ENCODE measurements around the gene CACFD1. TPM values are rescaled to one million over a fixed set of nuclear protein-coding genes. Genes with fewer than 3 reads are reported as not detected.

The CACFD1 gene
- polyA plus RNA-seq, 3 donors = 5.0 to 6.7 (median 5.1) TPM

DNA sequence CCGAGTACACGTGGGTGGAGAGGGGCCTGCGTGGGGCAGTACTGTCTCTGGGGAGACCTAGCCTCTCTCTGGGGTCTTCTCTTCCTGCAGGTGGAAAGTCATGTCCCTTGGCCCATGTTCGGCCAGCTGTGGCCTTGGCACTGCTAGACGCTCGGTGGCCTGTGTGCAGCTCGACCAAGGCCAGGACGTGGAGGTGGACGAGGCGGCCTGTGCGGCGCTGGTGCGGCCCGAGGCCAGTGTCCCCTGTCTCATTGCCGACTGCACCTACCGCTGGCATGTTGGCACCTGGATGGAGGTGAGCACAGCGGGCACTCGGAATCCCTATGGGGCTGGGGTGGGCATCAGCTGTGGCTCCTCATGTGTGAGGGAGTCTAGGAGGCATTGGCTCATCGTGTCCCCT is 5.5 kb upstream of the CACFD1 start:
- Mint-ChIP-seq H3K4me3 (no peak overlapping the region), H3K9me3 (peaks cover 0 to 1% (median 0%) of the 10 kb centered on the region in 7 donors), H3K36me3 (no peaks in the 10 kb centered on the region), H3K27me3 (ENCODE audit: low read depth in 3 of 3) (peaks cover 7 to 16% (median 9%) of the 10 kb centered on the region in 3 donors), H3K4me1 (peaks cover 9% of the 10 kb centered on the region), H3K27ac (no peak overlapping the region)
- Histone ChIP-seq H3K4me3 (replicated peaks in 1 of 3; ENCODE audit: low read depth in 2 of 3, low read length in 3 of 3) (no peak overlapping the region), H3K27me3 (ENCODE audit: control insufficient read depth in 2 of 2, insufficient read depth in 2 of 2, low read length in 2 of 2) (peaks cover 0 to 4% of the 10 kb centered on the region in 2 donors), H2AFZ (ENCODE audit: insufficient read depth, low read depth, low read length, poor library complexity, severe bottlenecking) (no peak overlapping the region), H3K27ac (ENCODE audit: low read depth in 1 of 2, low read length in 2 of 2) (no peak overlapping the region), H4K20me1 (ENCODE audit: insufficient read depth, low read length) (no peaks in the 10 kb centered on the region), H3K4me1 (ENCODE audit: control insufficient read depth in 1 of 2, insufficient read depth in 2 of 2, low read length in 2 of 2) (peaks cover 9% of the 10 kb centered on the region in 2 donors), H3K4me2 (replicated peaks; ENCODE audit: extremely low read depth, low read length, poor library complexity, severe bottlenecking) (no peak overlapping the region), H3K36me3 (replicated peaks in 1 of 2; ENCODE audit: control insufficient read depth in 1 of 2, insufficient read depth in 2 of 2, low read length in 2 of 2) (no peaks in the 10 kb centered on the region), H3K9me3 (replicated peaks in 1 of 2; ENCODE audit: control insufficient read depth in 1 of 2, insufficient read depth in 1 of 2, low read length in 2 of 2) (no peaks in the 10 kb centered on the region), H3K9ac (ENCODE audit: insufficient read depth, low read length, poor library complexity, severe bottlenecking) (no peak overlapping the region), H3K79me2 (ENCODE audit: insufficient read depth, low read length) (no peaks in the 10 kb centered on the region)
- WGBS (ENCODE audit: insufficient coverage) = 91% methylated on average over 19 of the region's 19 CpGs
- TF ChIP-seq, protein P1, sequence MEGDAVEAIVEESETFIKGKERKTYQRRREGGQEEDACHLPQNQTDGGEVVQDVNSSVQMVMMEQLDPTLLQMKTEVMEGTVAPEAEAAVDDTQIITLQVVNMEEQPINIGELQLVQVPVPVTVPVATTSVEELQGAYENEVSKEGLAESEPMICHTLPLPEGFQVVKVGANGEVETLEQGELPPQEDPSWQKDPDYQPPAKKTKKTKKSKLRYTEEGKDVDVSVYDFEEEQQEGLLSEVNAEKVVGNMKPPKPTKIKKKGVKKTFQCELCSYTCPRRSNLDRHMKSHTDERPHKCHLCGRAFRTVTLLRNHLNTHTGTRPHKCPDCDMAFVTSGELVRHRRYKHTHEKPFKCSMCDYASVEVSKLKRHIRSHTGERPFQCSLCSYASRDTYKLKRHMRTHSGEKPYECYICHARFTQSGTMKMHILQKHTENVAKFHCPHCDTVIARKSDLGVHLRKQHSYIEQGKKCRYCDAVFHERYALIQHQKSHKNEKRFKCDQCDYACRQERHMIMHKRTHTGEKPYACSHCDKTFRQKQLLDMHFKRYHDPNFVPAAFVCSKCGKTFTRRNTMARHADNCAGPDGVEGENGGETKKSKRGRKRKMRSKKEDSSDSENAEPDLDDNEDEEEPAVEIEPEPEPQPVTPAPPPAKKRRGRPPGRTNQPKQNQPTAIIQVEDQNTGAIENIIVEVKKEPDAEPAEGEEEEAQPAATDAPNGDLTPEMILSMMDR (IDR thresholded peaks at IDR 0.05) = no peak
- DNase-seq = no peak
- intact Hi-C loops (cut with micrococcal nuclease) = loop anchor here in 1 of 2 donors (10.0 kb wide), 1 partner anchor 570 kb away; the partner anchor contains the start of gene BRD3OS

DNA sequence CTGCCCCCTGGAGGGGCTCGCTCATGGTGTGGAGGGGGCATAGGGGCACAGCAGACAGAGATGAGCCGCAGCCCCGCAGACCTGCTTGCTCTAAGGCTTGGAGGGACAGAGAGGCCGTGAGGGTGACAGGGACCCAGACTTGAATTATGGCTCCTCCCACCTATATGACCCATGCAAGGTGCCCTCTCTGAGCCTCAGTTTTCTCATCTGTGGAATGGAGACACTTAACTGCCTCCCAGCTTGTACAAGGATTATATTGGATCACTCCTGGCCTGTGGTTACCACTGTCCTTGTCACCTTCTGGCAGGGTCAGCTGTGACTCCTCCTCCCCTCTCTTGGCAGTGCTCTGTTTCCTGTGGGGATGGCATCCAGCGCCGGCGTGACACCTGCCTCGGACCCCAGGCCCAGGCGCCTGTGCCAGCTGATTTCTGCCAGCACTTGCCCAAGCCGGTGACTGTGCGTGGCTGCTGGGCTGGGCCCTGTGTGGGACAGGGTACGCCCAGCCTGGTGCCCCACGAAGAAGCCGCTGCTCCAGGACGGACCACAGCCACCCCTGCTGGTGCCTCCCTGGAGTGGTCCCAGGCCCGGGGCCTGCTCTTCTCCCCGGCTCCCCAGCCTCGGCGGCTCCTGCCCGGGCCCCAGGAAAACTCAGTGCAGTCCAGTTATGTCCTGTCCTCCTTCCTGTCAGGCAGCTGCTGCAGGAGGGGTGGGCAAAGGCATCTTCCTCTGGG is 4.7 kb upstream of the CACFD1 start:
- Histone ChIP-seq H3K9me3 (replicated peaks in 1 of 2; ENCODE audit: control insufficient read depth in 1 of 2, insufficient read depth in 1 of 2, low read length in 2 of 2) (no peaks in the 10 kb centered on the region), H3K9ac (ENCODE audit: insufficient read depth, low read length, poor library complexity, severe bottlenecking) (no peak overlapping the region), H2AFZ (ENCODE audit: insufficient read depth, low read depth, low read length, poor library complexity, severe bottlenecking) (no peak overlapping the region), H3K27ac (ENCODE audit: low read depth in 1 of 2, low read length in 2 of 2) (no peak overlapping the region), H3K4me2 (replicated peaks; ENCODE audit: extremely low read depth, low read length, poor library complexity, severe bottlenecking) (no peak overlapping the region), H3K79me2 (ENCODE audit: insufficient read depth, low read length) (no peaks in the 10 kb centered on the region), H3K4me1 (ENCODE audit: control insufficient read depth in 1 of 2, insufficient read depth in 2 of 2, low read length in 2 of 2) (peaks cover 10 to 13% of the 10 kb centered on the region in 2 donors), H4K20me1 (ENCODE audit: insufficient read depth, low read length) (no peaks in the 10 kb centered on the region), H3K27me3 (ENCODE audit: control insufficient read depth in 2 of 2, insufficient read depth in 2 of 2, low read length in 2 of 2) (peaks cover 0 to 4% of the 10 kb centered on the region in 2 donors), H3K36me3 (replicated peaks in 1 of 2; ENCODE audit: control insufficient read depth in 1 of 2, insufficient read depth in 2 of 2, low read length in 2 of 2) (no peaks in the 10 kb centered on the region), H3K4me3 (replicated peaks in 1 of 3; ENCODE audit: low read depth in 2 of 3, low read length in 3 of 3) (no peak overlapping the region)
- Mint-ChIP-seq H3K27ac (no peak overlapping the region), H3K9me3 (peaks cover 0 to 1% (median 0%) of the 10 kb centered on the region in 7 donors), H3K4me3 (no peak overlapping the region), H3K4me1 (peaks cover 10% of the 10 kb centered on the region), H3K36me3 (no peaks in the 10 kb centered on the region), H3K27me3 (ENCODE audit: low read depth in 3 of 3) (peaks cover 7 to 17% (median 9%) of the 10 kb centered on the region in 3 donors)
- TF ChIP-seq, protein P1 (IDR thresholded peaks at IDR 0.05) = no peak
- DNase-seq = no peak
- intact Hi-C loops (cut with micrococcal nuclease) = loop anchor here in 1 of 2 donors (5.0 to 10.0 kb wide), 2 partner anchors 33 to 570 kb away; partner anchors contain the start of genes ADAMTS13 and BRD3OS
- WGBS (ENCODE audit: insufficient coverage) = 93% methylated on average over 20 of the region's 20 CpGs
